Neural progenitor cell (in vitro differentiated cells): ENCODE data around the gene XPR1.

Experiments
- EZH2 ChIP-seq: fragments of 200-600 bp; sonication (generic); IDR thresholded peaks from 2 replicates; pipeline ENCODE4 v1.6.1; 2017; ENCODE audit warnings: antibody characterized with exemption, mild to moderate bottlenecking, moderate library complexity
- EZH2phosphoT487 ChIP-seq: fragments of 200-600 bp; sonication (generic); IDR thresholded peaks from 2 replicates; pipeline ENCODE4 v1.6.1; 2017; ENCODE audit warnings: antibody characterized with exemption
- TF ChIP-seq, protein P1 (sequence below): fragments of 200-600 bp; sonication (generic); IDR thresholded peaks from 2 replicates; pipeline ENCODE4 v1.5.1; 2017; ENCODE audit warnings: antibody characterized with exemption, mild to moderate bottlenecking

DNA sequence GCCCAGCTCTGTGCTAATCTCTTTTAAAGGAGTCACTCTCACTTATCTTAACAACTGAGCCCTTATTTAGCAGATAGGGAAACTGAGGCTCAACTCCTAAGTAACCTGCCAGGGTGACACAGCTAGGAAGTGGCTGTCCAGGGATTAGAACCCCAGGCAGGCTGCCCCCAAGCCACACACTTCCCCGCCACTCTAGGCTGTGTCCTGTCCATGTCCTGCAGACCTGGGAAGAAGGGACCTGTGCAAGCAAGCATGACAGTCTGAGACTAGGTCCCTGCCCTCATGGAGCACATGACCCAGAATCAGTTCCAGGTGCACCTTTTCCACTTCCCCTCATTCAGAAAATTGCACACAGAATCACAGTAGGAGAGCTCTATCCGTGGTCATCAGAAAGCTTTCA is 293.1 kb downstream of the XPR1 start:
- TF ChIP-seq, protein P1, sequence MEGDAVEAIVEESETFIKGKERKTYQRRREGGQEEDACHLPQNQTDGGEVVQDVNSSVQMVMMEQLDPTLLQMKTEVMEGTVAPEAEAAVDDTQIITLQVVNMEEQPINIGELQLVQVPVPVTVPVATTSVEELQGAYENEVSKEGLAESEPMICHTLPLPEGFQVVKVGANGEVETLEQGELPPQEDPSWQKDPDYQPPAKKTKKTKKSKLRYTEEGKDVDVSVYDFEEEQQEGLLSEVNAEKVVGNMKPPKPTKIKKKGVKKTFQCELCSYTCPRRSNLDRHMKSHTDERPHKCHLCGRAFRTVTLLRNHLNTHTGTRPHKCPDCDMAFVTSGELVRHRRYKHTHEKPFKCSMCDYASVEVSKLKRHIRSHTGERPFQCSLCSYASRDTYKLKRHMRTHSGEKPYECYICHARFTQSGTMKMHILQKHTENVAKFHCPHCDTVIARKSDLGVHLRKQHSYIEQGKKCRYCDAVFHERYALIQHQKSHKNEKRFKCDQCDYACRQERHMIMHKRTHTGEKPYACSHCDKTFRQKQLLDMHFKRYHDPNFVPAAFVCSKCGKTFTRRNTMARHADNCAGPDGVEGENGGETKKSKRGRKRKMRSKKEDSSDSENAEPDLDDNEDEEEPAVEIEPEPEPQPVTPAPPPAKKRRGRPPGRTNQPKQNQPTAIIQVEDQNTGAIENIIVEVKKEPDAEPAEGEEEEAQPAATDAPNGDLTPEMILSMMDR, result no peak
- TF ChIP-seq EZH2 (no peak), EZH2phosphoT487 (no peak)
